GM21717 (cell line): ENCODE data around the gene STX11.
"Not testable (repeated sequence)": the region's sequence is repeated elsewhere in the genome, so short reads cannot be mapped to it uniquely, and the experiment has no call there.

Experiments
- ATAC-seq: cut with Tn5 transposase; IDR thresholded peaks from one replicate; pipeline ENCODE4 v1.9.1; 2021; ENCODE audit warnings: mild to moderate bottlenecking, moderate library complexity; ENCODE audit not compliant: unreplicated experiment

The STX11 gene

GRCh38 chr6:144170044-144170443 lies 19.7 kb downstream of the STX11 start:
- no peak for ATAC-seq

- no peak for ATAC-seq
These were observed 21.1 kb downstream of the STX11 start for GRCh38 chr6:144171406-144171805.

- no peak for ATAC-seq
These were observed 23.7 kb downstream of the STX11 start for GRCh38 chr6:144174006-144174405.

GRCh38 chr6:144176043-144176442 lies 25.7 kb downstream of the STX11 start:
- ATAC-seq: no peak

GRCh38 chr6:144177726-144178125 lies 27.4 kb downstream of the STX11 start:
- no peak for ATAC-seq

- no peak for ATAC-seq
These were observed 28.0 kb downstream of the STX11 start for GRCh38 chr6:144178323-144178722.

- no peak for ATAC-seq
These were observed 28.9 kb downstream of the STX11 start for GRCh38 chr6:144179237-144179636.

- no peak for ATAC-seq
These were observed 29.5 kb downstream of the STX11 start for GRCh38 chr6:144179828-144180227.

GRCh38 chr6:144180354-144180753 lies 30.0 kb downstream of the STX11 start:
- ATAC-seq: not testable (repeated sequence)

- ATAC-seq: no peak
These were observed 31.3 kb downstream of the STX11 start for GRCh38 chr6:144181639-144182038.

GRCh38 chr6:144184186-144184585 lies 33.9 kb downstream of the STX11 start:
- not testable (repeated sequence) for ATAC-seq

GRCh38 chr6:144185133-144185836 lies 35.0 kb downstream of the STX11 start:
- ATAC-seq: no peak

GRCh38 chr6:144186817-144187625 lies 36.7 kb downstream of the STX11 start:
- ATAC-seq: no peak

GRCh38 chr6:144189351-144189750 lies 39.0 kb downstream of the STX11 start:
- no peak for ATAC-seq

GRCh38 chr6:144190080-144190479 lies 39.8 kb downstream of the STX11 start:
- ATAC-seq: no peak

GRCh38 chr6:144190593-144190992 lies 40.3 kb downstream of the STX11 start:
- no peak for ATAC-seq

GRCh38 chr6:144193181-144193580 lies 42.9 kb downstream of the STX11 start:
- no peak for ATAC-seq

- ATAC-seq: no peak
These were observed 44.0 kb downstream of the STX11 start for GRCh38 chr6:144194293-144194810.

GRCh38 chr6:144195671-144196270 lies 45.5 kb downstream of the STX11 start:
- no peak for ATAC-seq

GRCh38 chr6:144197919-144198318 lies 47.6 kb downstream of the STX11 start:
- ATAC-seq: no peak

GRCh38 chr6:144202879-144203468 lies 52.7 kb downstream of the STX11 start:
- no peak for ATAC-seq
